Gastrocnemius medialis (tissue), 4 donors: ENCODE results near the gene DCAF8. TPM values are rescaled to one million over a fixed set of nuclear protein-coding genes. Genes with fewer than 3 reads are reported as not detected.

ENCODE experiments used
- ATAC-seq, 2 donors: fragments of 150-250 bp; one replicate each; pipeline ENCODE4 v1.9.1; 2016
- DNase-seq, 2 donors: peaks; one replicate each; pipeline ENCODE4 v3.0.0-alpha.2; 2019
- H3K27ac ChIP-seq, 4 donors: fragments of 200-600 bp; sonication (generic); 1 replicate in 1 of 4; 2 replicates in 3 of 4; pipeline ENCODE4 v1.5.1; 2016 to 2018; ENCODE audit warnings: mild to moderate bottlenecking in 2 of 4, moderate library complexity in 1 of 4
- H3K27me3 ChIP-seq, 3 donors: fragments of 200-600 bp; sonication (generic) in 2 of 3; 1 replicate in 1 of 3; 2 replicates in 2 of 3; pipeline versions ENCODE4 v1.5.1 to v1.6.0; 2016 to 2019; ENCODE audit warnings: mild to moderate bottlenecking in 1 of 3, moderate library complexity in 1 of 3
- H3K36me3 ChIP-seq, 2 donors: fragments of 200-600 bp; sonication (generic) in 1 of 2; one replicate each; pipeline ENCODE4 v1.5.1; 2017 to 2018
- H3K4me1 ChIP-seq, 2 donors: fragments of 200-600 bp; sonication (generic) in 1 of 2; one replicate each; pipeline ENCODE4 v1.5.1; 2016 to 2017; ENCODE audit warnings: mild to moderate bottlenecking in 2 of 2
- H3K4me3 ChIP-seq, 4 donors: fragments of 200-600 bp; sonication (generic) in 3 of 4; 1 replicate in 1 of 4; 2 replicates in 3 of 4; pipeline ENCODE4 v1.5.1; 2016 to 2019; ENCODE audit warnings: mild to moderate bottlenecking in 2 of 4
- H3K9me3 ChIP-seq, 3 donors: fragments of 200-600 bp; sonication (generic) in 2 of 3; 1 replicate in 1 of 3; 2 replicates in 2 of 3; pipeline ENCODE4 v1.5.1; 2016 to 2019
- CTCF ChIP-seq, 5 experiments: fragments of 450-650 bp in 3 of 5; fragments of 200-600 bp in 2 of 5; sonication (generic) in 2 of 5; IDR thresholded peaks in 4 of 5; conservative IDR thresholded peaks in 1 of 5; 1 replicate in 4 of 5; 2 replicates in 1 of 5; pipeline ENCODE4 v1.5.1; 2016 to 2019; ENCODE audit warnings: antibody characterized with exemption in 5 of 5, mild to moderate bottlenecking in 3 of 5, moderate library complexity in 3 of 5
- POLR2A ChIP-seq, 2 donors: fragments of 450-650 bp; IDR thresholded peaks; one replicate each; pipeline ENCODE4 v1.6.1; 2017; ENCODE audit warnings: antibody characterized with exemption in 2 of 2, mild to moderate bottlenecking in 2 of 2, moderate library complexity in 2 of 2
- in situ Hi-C, 4 donors: fragments of 200-750 bp; cut with MboI; loops; one replicate each; pipeline versions ENCODE4 v1.15.0 to v1.8.0; 2017; ENCODE audit warnings: low sequenced_read_pairs in 4 of 4
- intact Hi-C: fragments of 100-400 bp; cut with DNase I; formaldehyde crosslinking; loops from one replicate; pipeline ENCODE4 v1.15.1; 2023; ENCODE audit warnings: low total_unique reads
- total RNA-seq, 4 donors: library from RNA; depleted of rRNA; stranded (reverse); fragments of >200 nt; gene quantifications; one replicate each; pipeline versions ENCODE4 v1.1.0 to v1.2.3, GENCODE V29; 2016

DCAF8 gene
- total RNA-seq, 4 donors from 2014 or later: 170 to 208 (median 196) TPM

- in situ Hi-C loops (no loop called here), intact Hi-C loops (loop anchor here (2.0 kb wide), 1 partner anchor 20 kb away; no protein-coding TSS in a partner anchor)
- TF ChIP-seq CTCF (IDR thresholded peaks at IDR 0.05 in 4 of 5, conservative IDR thresholded peaks at IDR 0.05 in 1 of 5) (no peak), POLR2A (IDR thresholded peaks at IDR 0.05) (no peak)
- Histone ChIP-seq H3K4me1 (peaks cover 8 to 20% of the 10 kb centered on the region in 2 donors), H3K36me3 (no peaks in the 10 kb centered on the region), H3K27ac (peak overlapping the region; percentile 58 to 78 (median 64)), H3K27me3 (no peaks in the 10 kb centered on the region), H3K4me3 (no peak overlapping the region), H3K9me3 (no peaks in the 10 kb centered on the region)
- DNase-seq (peak; percentile 47 to 68), ATAC-seq (peak; percentile 83 to 89)
Observed at GRCh38 chr1:160168609-160169369, 93.6 kb downstream of the DCAF8 start.

DNA sequence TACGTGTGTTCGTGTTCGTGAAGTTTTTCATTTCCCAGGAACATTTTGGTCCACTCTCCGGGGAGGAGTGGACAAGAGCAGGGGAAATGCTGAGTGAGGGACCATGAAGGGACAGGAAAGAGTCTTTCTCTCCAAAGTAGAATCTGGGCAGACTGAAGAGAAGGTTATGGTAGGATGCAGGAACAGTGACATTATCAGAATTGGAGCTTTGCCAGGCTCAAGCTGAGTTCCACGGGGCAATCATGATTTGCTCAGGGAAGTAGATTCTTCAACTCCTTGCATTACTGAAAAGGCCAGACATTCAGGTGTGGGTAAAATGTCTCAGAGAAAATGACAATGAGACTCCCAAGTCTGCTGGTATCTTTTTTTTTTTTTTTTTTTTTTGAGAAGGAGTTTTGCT is 94.3 kb downstream of the DCAF8 start:
- H3K9me3 ChIP-seq: no peaks in the 10 kb centered on the region
- DNase-seq (no peak), ATAC-seq (no peak)
- H3K27me3 ChIP-seq: no peaks in the 10 kb centered on the region
- H3K4me1 ChIP-seq: peaks cover 8 to 20% of the 10 kb centered on the region in 2 donors
- TF ChIP-seq CTCF (IDR thresholded peaks at IDR 0.05 in 4 of 5, conservative IDR thresholded peaks at IDR 0.05 in 1 of 5) (no peak), POLR2A (IDR thresholded peaks at IDR 0.05) (no peak)
- no peak overlapping the region for H3K4me3 ChIP-seq
- H3K27ac ChIP-seq: peak overlapping the region in 1 of 4 donors; percentile 71
- in situ Hi-C loops: no loop called here
- no peaks in the 10 kb centered on the region for H3K36me3 ChIP-seq
- intact Hi-C loops: loop anchor here (2.0 kb wide), 1 partner anchor 21 kb away; no protein-coding TSS in a partner anchor

DNA sequence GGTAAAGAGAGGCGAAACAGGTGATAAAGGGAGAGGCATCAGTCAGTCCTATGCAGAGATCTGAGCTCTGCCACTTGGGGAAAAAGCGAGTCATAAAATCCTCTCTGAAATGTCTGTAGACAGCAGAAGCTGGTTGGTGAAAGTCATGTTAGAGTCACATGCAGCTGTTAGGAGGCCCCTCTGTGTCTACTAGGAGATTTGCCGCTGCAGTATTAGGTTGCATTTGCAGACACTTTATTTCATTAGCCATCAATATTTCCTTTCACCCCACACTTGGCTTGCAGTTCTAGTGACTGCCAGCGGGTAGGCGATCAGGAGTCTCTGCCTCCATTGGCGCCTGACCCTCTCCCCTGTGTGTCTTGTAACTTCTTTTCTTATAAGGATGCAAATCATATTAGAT is 94.8 kb downstream of the DCAF8 start:
- no peaks in the 10 kb centered on the region for H3K27me3 ChIP-seq
- intact Hi-C loops: no loop called here
- TF ChIP-seq POLR2A (IDR thresholded peaks at IDR 0.05) (no peak), CTCF (IDR thresholded peaks at IDR 0.05 in 4 of 5, conservative IDR thresholded peaks at IDR 0.05 in 1 of 5) (no peak)
- in situ Hi-C loops: no loop called here
- ATAC-seq (peak in 1 of 2 donors; percentile 8), DNase-seq (no peak)
- H3K4me3 ChIP-seq: no peak overlapping the region
- H3K4me1 ChIP-seq: peaks cover 8 to 20% of the 10 kb centered on the region in 2 donors
- no peaks in the 10 kb centered on the region for H3K36me3 ChIP-seq
- H3K27ac ChIP-seq: peak overlapping the region in 1 of 4 donors; percentile 71
- H3K9me3 ChIP-seq: no peaks in the 10 kb centered on the region

DNA sequence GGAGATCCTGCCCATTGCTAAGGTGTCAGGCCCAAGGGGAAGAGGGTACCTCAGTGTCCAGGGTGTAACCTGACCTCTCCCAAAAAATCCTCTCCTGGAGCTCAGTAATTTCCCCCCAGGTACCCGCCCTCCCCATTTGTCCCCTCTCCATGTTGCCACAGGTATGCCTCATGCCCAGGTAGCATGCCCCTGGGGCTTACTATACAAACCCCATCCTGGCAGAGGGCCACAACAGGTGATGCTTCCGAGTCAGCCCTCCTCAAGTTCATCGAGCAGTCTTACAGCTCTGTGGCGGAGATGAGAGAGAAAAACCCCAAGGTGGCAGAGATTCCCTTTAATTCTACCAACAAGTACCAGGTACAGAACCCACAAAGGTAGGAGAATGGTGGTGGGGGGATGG is 95.3 kb downstream of the DCAF8 start:
- no peak for ATAC-seq
- intact Hi-C loops (no loop called here), in situ Hi-C loops (no loop called here)
- Histone ChIP-seq H3K27ac (no peak overlapping the region), H3K9me3 (no peaks in the 10 kb centered on the region), H3K27me3 (no peaks in the 10 kb centered on the region), H3K36me3 (no peaks in the 10 kb centered on the region), H3K4me1 (peaks cover 8 to 20% of the 10 kb centered on the region in 2 donors), H3K4me3 (no peak overlapping the region)
- DNase-seq: no peak
- TF ChIP-seq CTCF (IDR thresholded peaks at IDR 0.05 in 4 of 5, conservative IDR thresholded peaks at IDR 0.05 in 1 of 5) (no peak), POLR2A (IDR thresholded peaks at IDR 0.05) (no peak)
